ENCODE measurements around the gene BORCS8.
A peak's percentile ranks its signal among the peaks of the same experiment; 100 is the strongest.
"Not testable (repeated sequence)": the region's sequence is repeated elsewhere in the genome, so short reads cannot be mapped to it uniquely, and the experiment has no call there.

Gene BORCS8

DNA sequence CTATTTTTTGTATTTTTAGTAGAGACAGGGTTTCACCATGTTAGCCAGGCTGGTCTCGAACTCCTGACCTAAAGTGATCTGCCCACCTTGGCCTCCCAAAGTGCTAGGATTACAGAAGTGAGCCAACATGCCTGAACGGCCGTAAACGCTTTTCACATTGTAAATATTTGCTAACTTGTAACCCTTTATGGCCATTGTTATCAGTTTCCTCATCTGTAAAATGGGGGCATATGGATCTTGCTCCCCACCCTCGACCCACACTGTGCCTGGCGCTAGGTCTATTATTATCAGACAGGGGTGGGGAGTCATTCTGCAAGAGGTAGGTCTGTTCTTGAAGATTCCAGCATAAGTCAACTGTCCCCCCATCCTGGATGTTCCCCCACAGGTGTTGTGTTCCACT, 31.7 kb upstream of the BORCS8 start:
- Mint-ChIP-seq H3K4me1 (ENCODE audit: low read depth) (peaks cover 3% of the 10 kb centered on the region), H3K36me3 (ENCODE audit: low read depth) (no peaks in the 10 kb centered on the region), H3K9me3 (no peaks in the 10 kb centered on the region), H3K27me3 (ENCODE audit: low read depth) (peaks cover 13% of the 10 kb centered on the region), H3K27ac (no peak overlapping the region), H3K4me3 (no peak overlapping the region)

DNA sequence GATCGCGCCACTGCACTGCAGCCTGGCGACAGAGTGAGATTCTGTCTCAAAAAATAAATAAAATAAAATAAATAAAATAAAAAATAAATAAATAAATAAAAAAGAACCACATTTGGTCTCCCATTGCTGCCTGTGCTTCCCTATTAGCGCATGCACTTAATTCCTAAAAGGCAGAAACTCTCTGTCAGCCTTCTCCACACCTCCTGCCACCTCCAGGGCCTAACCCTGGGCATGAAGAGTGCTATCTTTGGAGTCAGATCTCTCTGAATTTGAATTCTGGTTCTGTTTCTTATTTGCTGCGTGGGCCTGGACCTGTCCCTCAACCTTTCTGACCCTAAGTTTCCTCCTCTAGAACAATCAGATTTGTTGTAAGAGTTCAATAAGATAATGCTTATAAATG, 31.1 kb upstream of the BORCS8 start:
- Mint-ChIP-seq H3K4me1 (ENCODE audit: low read depth) (peaks cover 3% of the 10 kb centered on the region), H3K27ac (no peak overlapping the region), H3K9me3 (no peaks in the 10 kb centered on the region)

DNA sequence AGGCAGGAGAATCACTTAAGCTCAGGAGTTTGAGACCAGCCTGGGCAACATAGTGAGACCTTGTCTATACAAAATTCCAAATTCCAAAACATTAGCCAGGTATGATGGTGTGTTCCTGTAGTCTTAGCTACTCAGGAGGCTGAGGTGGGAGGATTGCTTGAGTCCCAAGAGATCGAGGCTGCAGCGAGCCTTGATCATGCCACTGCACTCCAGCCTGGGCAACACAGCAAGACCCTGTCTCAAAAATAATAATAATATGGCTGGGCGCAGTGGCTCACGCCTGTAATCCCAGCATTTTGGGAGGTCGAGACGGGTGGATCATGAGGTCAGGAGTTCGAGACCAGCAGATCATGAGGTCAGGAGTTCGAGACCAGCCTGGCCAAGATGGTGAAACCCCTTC, 29.0 kb upstream of the BORCS8 start:
- H3K27ac Mint-ChIP-seq; H3K9me3 Mint-ChIP-seq; H3K4me3 Mint-ChIP-seq; H3K36me3 Mint-ChIP-seq (ENCODE audit: low read depth); H3K4me1 Mint-ChIP-seq (ENCODE audit: low read depth): not testable (repeated sequence)
- peaks cover 13% of the 10 kb centered on the region for H3K27me3 Mint-ChIP-seq (ENCODE audit: low read depth)

More for the DNA sequence above, 31.1 kb upstream of the BORCS8 start:
- Mint-ChIP-seq H3K4me3 (no peak overlapping the region), H3K27me3 (ENCODE audit: low read depth) (peaks cover 13% of the 10 kb centered on the region), H3K36me3 (ENCODE audit: low read depth) (no peaks in the 10 kb centered on the region)

DNA sequence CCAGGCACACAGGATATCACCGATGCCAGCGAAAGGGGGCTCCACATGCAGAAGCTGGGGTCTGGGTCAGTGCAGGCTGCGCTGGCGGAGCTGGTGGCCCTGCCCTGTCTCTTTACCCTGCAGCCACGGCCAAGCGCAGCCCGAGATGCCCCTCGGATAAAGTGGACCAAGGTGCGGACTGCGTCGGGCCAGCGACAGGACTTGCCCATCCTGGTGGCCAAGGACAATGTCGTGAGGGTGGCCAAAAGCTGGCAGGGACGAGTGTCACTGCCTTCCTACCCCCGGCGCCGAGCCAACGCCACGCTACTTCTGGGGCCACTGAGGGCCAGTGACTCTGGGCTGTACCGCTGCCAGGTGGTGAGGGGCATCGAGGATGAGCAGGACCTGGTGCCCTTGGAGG, 27.0 kb upstream of the BORCS8 start:
- H3K4me1 Mint-ChIP-seq (ENCODE audit: low read depth), result no peaks in the 10 kb centered on the region

DNA sequence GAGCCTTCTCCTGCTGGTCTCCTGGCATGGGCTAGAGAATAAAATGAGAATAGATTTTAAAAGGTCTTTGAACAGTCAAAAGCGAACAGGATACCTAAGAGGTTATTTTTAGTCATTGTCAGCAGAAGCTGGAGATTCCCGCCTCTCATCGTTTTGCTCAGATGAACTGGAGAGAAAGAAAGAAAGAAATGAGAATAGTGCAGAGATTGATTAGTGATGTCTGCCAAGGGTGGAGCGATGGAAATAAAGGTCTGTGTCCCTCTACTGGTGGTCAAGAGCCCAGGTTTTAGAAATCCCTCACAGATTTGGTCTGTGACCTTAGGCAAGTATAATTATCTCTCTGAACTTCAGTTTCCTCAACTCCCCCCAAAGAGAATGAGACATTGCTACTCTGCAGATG, 25.1 kb upstream of the BORCS8 start:
- Mint-ChIP-seq H3K9me3 (no peaks in the 10 kb centered on the region), H3K27me3 (ENCODE audit: low read depth) (peaks cover 21% of the 10 kb centered on the region), H3K27ac (no peak overlapping the region), H3K4me1 (ENCODE audit: low read depth) (peaks cover 2% of the 10 kb centered on the region), H3K36me3 (ENCODE audit: low read depth) (no peaks in the 10 kb centered on the region), H3K4me3 (no peak overlapping the region)

More for the DNA sequence above, 27.0 kb upstream of the BORCS8 start:
- Mint-ChIP-seq H3K27me3 (ENCODE audit: low read depth) (peaks cover 15% of the 10 kb centered on the region), H3K9me3 (no peaks in the 10 kb centered on the region), H3K27ac (no peak overlapping the region), H3K4me3 (no peak overlapping the region), H3K36me3 (ENCODE audit: low read depth) (no peaks in the 10 kb centered on the region)

DNA sequence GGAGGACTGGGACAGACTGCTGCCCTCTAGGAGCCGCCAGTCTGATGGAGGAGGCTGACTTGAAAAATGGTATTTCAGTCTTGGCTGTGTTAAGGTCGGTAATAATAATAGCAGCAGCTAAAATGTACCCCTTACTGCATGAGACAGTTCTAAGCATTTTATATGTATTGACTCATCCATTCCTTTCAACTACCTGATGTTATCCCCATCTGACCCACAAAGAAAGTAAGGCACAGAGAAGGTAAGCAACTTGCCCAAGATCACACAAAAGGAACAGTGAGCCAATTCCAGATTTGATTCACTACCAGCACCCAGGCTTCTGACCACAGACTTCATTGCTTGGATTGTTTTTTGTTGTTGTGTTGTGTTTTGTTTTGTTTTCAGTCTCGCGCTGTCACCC, 23.8 kb upstream of the BORCS8 start:
- Mint-ChIP-seq H3K27me3 (ENCODE audit: low read depth) (peaks cover 29% of the 10 kb centered on the region), H3K4me1 (ENCODE audit: low read depth) (peaks cover 2% of the 10 kb centered on the region), H3K9me3 (no peaks in the 10 kb centered on the region), H3K36me3 (ENCODE audit: low read depth) (no peaks in the 10 kb centered on the region), H3K4me3 (no peak overlapping the region), H3K27ac (no peak overlapping the region)

DNA sequence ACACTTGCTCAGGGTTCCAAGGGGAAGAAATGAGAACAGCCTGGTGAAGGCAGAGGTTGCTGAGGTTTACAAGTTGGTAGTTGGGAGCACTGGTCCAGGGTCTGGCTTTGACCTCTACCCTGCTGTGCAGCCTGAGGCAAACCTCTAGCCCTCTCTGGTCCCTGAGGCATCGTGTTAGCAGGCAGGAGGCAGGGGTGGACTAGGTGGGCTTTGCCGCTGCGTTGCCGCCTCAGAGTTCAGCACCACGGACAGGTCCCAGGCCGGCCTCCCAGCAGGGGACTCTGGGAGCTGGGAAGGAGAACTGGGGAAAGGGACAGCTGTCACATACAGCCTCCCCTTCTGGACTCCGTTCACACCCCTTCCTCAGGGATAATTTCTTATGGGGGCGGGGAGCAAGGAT, 22.9 kb upstream of the BORCS8 start:
- Mint-ChIP-seq H3K27ac (no peak overlapping the region), H3K36me3 (ENCODE audit: low read depth) (no peaks in the 10 kb centered on the region), H3K27me3 (ENCODE audit: low read depth) (peaks cover 33% of the 10 kb centered on the region)

DNA sequence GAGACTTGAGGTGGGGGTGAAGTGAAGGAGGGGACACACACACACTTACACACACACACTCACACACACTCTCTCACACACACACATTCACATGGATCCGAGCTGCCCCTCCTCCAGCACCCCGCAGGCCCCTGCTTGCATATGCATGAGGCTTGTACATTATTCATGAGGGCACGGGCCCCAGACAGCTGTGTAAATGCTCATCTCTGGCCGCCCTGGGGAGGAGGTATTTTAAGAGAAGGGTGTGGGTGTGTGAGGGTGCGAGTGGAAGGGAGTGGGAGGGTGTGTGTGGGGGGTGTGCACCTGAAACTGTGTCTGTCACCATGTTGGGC, 22.2 kb upstream of the BORCS8 start:
- H3K4me1 Mint-ChIP-seq (ENCODE audit: low read depth), result peaks cover 5% of the 10 kb centered on the region
- H3K9me3 Mint-ChIP-seq, result no peaks in the 10 kb centered on the region
- peaks cover 33% of the 10 kb centered on the region for H3K27me3 Mint-ChIP-seq (ENCODE audit: low read depth)
- no peak overlapping the region for H3K27ac Mint-ChIP-seq
- H3K4me3 Mint-ChIP-seq, result no peak overlapping the region
- H3K36me3 Mint-ChIP-seq (ENCODE audit: low read depth), result no peaks in the 10 kb centered on the region

More for the DNA sequence above, 22.9 kb upstream of the BORCS8 start:
- peaks cover 2% of the 10 kb centered on the region for H3K4me1 Mint-ChIP-seq (ENCODE audit: low read depth)
- H3K4me3 Mint-ChIP-seq, result no peak overlapping the region
- no peaks in the 10 kb centered on the region for H3K9me3 Mint-ChIP-seq

DNA sequence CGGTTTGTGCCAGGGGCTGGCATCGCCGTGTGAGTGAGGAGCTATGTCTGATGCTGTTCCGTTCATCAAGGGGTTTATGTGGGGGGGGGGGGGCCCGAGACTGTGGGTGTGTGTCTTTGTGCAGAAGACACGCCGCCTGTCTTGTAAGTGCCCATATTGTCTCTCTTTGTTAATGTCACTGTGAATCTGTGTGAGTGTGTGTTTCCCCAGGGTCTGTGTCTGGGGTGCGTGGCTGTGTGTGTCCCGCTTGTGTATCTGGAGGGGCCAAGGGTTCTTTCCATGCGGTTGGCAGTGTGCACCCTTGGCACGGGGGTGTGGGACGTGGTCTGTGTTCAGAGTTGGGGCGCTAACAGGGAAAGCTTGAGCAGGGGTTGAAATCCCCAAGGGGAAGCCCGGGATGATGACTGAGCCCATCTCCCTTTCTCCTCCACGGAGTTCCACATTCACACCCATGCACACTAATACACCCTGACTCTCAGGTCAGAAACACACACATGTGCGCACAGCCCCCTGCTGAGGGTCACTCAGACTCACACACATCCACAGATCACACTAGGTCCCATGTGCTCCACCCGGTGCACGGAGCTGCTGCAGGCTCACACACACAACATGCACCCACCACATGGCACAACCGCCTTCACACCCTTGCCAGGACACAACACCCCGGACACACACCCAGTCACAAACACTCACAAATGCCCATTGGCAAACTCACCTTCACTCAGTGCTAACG, 21.6 kb upstream of the BORCS8 start:
- H3K27me3 Mint-ChIP-seq (ENCODE audit: low read depth), result peaks cover 33% of the 10 kb centered on the region
- H3K36me3 Mint-ChIP-seq (ENCODE audit: low read depth), result no peaks in the 10 kb centered on the region

DNA sequence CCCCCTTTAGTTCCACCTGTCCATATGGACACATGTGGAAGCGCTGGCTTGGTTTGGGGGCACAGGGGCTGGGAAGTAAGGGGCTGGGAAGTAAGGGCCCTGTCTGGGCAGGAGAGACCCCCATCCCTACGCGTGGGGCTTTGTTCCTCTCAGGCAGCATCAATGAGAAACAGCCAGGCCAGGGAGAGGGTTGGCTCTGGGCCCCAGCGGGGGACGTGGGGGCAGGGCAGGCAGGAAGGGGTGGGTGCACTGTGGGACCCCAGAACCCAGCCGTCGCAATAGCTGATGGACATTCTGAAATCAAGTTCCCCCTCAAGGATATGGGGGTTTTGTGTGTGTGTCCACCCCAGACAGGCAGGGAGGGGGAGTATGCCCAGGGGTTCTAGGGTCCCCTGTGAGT, 21.0 kb upstream of the BORCS8 start:
- H3K27me3 Mint-ChIP-seq (ENCODE audit: low read depth), result peaks cover 33% of the 10 kb centered on the region
- peaks cover under 1% of the 10 kb centered on the region for H3K9me3 Mint-ChIP-seq
- H3K27ac Mint-ChIP-seq, result no peak overlapping the region
- H3K4me3 Mint-ChIP-seq, result no peak overlapping the region
- no peaks in the 10 kb centered on the region for H3K36me3 Mint-ChIP-seq (ENCODE audit: low read depth)
- H3K4me1 Mint-ChIP-seq (ENCODE audit: low read depth), result peaks cover 5% of the 10 kb centered on the region

More for the DNA sequence above, 21.6 kb upstream of the BORCS8 start:
- Mint-ChIP-seq H3K27ac (no peak overlapping the region), H3K4me1 (ENCODE audit: low read depth) (peaks cover 5% of the 10 kb centered on the region), H3K9me3 (no peaks in the 10 kb centered on the region), H3K4me3 (no peak overlapping the region)

DNA sequence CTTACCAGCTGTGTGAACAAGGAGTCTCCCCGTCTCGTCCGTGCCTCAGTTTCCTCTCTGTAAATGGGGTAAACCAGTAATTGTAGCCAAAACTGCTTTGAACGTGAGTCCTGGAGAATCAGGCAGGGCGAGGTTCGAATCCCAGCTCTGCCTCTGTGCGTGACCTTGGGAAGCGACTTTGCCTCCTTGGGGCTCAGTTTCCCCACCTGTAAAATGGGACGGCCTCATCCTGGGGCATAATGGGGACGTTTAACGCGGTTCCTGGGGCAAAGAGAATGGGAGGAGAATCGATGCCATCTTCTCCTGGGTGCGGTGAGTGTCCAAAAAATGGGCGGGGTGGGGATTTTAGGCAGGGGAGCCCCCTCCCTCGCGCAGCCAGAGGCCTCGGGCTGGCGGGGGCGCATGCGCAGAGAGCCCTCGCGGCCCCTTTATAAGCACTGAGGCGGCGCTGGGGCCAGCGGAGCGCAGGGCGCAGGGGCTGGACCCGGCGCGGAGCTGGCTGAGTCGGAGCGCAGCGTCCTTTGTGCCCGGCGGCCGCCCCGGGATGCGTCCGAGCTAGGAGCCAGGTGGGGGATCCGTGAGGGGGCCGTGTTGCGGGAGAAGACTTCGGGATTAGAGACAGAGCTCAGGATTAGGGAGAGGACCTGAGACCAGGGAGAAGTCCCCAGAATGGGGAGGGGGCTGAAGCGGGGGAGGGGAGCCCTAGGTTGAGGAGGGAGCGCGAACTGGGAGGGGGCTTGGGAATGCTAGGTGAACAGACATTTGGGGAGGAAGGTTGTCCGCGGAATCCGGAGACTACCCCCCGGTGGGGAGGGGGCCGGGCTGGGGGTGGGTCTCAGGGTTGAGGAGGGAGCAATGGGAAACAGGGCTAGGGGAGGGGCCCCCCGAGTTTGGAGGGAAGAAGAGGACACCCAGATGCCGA, 19.8 kb upstream of the BORCS8 start, which contains the start of gene NCAN:
TSS of gene NCAN (plus strand) at position 460 of the 922 bp plus-strand sequence. CDS start 4,996 bp downstream, outside the sequence.
- Mint-ChIP-seq H3K9me3 (peaks cover 12% of the 10 kb centered on the region), H3K4me3 (no peak within 1 kb of the TSS), H3K36me3 (ENCODE audit: low read depth) (peaks cover 12% of the 10 kb centered on the region), H3K27me3 (ENCODE audit: low read depth) (peaks cover 33% of the 10 kb centered on the region), H3K4me1 (ENCODE audit: low read depth) (peaks cover 17% of the 10 kb centered on the region), H3K27ac (no peak within 1 kb of the TSS)

DNA sequence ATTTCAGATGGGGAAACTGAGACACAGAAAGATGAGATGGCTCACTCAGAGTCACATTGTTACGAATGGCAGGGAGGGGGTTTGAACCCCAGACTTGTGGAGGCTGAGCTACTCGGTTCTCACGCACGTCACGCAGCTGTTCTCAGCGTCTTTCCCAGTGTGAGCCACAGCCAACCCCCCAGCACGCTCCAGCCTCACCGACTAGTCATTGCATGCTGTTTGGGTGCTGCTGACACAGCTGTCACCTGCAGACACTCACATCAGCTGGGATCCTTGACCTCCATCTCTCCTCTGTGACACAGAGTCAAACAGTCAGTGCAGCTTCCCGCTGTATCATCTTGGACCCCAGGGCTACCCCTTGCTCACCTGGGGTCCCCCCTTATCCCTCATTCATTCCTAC, 17.4 kb upstream of the BORCS8 start:
- no peak overlapping the region for H3K27ac Mint-ChIP-seq

DNA sequence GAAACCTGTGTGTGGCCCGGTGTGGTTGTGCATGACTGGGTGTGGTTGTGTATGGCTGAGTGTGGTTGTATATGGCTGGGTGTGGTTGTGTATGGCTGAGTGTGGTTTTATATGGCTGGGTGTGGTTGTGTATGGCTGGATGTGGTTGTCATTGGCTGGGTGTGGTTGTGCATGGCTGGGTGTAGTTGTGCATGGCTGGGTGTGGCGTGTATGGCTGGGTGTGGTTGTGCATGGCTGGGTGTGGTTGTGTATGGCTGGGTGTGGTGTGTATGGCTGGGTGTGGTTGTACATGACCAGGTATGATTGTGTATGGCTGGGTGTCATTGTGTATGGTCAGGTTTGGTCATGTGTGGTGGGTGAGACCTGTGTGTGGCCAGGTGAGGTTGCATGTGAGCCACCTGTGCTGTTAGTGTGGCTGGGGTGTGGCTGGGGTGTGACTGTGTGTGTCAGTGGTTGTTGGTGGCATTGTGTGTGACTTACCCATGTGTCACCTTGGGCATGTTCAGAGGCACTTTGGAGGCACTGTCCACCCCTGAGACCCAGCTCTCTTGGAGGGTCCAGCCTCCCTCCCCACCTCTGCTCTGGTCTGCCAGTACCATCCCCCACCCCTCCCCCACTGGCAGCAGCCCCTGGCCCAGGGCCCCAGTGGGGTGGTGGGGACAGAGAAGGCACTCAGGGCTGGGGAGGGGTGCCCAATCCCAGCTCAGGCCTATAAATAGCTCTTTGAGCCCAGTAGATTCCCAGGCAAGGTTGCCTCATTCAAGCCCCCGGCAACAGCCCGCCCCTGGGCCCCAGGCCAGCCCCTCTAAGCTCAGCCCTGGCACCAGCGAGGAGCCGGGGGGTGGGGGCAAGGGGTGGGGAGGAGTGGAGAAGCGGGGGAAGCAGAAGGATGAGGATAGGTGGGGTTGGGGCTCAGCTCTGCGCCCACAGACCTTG, 16.0 kb upstream of the BORCS8 start:
- H3K27ac Mint-ChIP-seq, result peak overlapping the region; percentile 60
- peaks cover 13% of the 10 kb centered on the region for H3K9me3 Mint-ChIP-seq
- peaks cover 18% of the 10 kb centered on the region for H3K4me1 Mint-ChIP-seq (ENCODE audit: low read depth)
- peaks cover 13% of the 10 kb centered on the region for H3K36me3 Mint-ChIP-seq (ENCODE audit: low read depth)
- peaks cover 14% of the 10 kb centered on the region for H3K27me3 Mint-ChIP-seq (ENCODE audit: low read depth)
- peak overlapping the region; percentile 15 for H3K4me3 Mint-ChIP-seq

More for the DNA sequence above, 17.4 kb upstream of the BORCS8 start:
- Mint-ChIP-seq H3K9me3 (peaks cover 13% of the 10 kb centered on the region), H3K4me3 (no peak overlapping the region), H3K27me3 (ENCODE audit: low read depth) (peaks cover 29% of the 10 kb centered on the region), H3K4me1 (ENCODE audit: low read depth) (peaks cover 17% of the 10 kb centered on the region), H3K36me3 (ENCODE audit: low read depth) (peaks cover 12% of the 10 kb centered on the region)

DNA sequence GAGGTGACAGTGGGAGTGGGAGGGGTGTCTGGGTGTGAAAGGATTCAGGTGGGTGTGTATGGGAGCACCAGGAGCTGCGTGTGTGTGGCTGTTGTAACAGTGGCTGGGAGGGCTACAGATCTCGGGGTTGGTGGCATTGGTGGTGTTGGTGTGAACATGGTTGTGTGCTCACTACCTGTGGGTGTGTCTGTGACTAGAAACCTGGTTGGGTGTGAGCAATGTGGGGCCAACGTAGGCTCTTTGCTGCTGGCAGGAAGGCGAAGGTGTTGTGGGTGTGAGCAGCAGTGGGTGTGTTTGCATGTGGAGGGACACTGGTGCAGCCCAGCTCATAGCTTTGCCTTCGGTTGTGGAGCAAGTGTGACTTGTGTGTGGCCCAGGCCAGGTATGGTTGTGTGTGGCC, 15.0 kb upstream of the BORCS8 start:
- H3K27ac Mint-ChIP-seq, result peak overlapping the region; percentile 60
- peaks cover 12% of the 10 kb centered on the region for H3K27me3 Mint-ChIP-seq (ENCODE audit: low read depth)
- H3K4me3 Mint-ChIP-seq, result no peak overlapping the region
- peaks cover 13% of the 10 kb centered on the region for H3K9me3 Mint-ChIP-seq
- H3K36me3 Mint-ChIP-seq (ENCODE audit: low read depth), result peaks cover 13% of the 10 kb centered on the region
- peaks cover 26% of the 10 kb centered on the region for H3K4me1 Mint-ChIP-seq (ENCODE audit: low read depth)
